Islet of Langerhans (tissue), 1 donor: ENCODE measurements around the gene PTGDS.
"Not testable (repeated sequence)": the region's sequence is repeated elsewhere in the genome, so short reads cannot be mapped to it uniquely, and the experiment has no call there.

Experiments used
- FAIRE-seq: peaks from one replicate; lab custom pipeline; 2011; peaks lifted over from hg19 to GRCh38; lab: Jason Lieb, UNC

PTGDS gene

GRCh38 chr9:136992819-136993369 is 15.6 kb downstream of the PTGDS start:
- no peak for FAIRE-seq

- no peak for FAIRE-seq
Measured at GRCh38 chr9:136994180-136994887, 17.0 kb downstream of the PTGDS start.

- no peak for FAIRE-seq
Measured at GRCh38 chr9:136994888-136995230, 17.6 kb downstream of the PTGDS start.

- no peak for FAIRE-seq
Measured at GRCh38 chr9:136995362-136995761, 18.1 kb downstream of the PTGDS start.

- no peak for FAIRE-seq
Measured at GRCh38 chr9:136995772-136996311, 18.5 kb downstream of the PTGDS start.

- no peak for FAIRE-seq
Measured at GRCh38 chr9:136996361-136997292, 19.3 kb downstream of the PTGDS start, which contains the start of gene CLIC3. TSS of gene CLIC3 (minus strand) at chr9:136996568. CDS start at chr9:136996543, 25 bp downstream.

- no peak for FAIRE-seq
Measured at GRCh38 chr9:136997371-136997770, 20.1 kb downstream of the PTGDS start.

GRCh38 chr9:136997830-136998234 is 20.5 kb downstream of the PTGDS start:
- no peak for FAIRE-seq

GRCh38 chr9:137000177-137000930 is 23.1 kb downstream of the PTGDS start:
- no peak for FAIRE-seq

GRCh38 chr9:137001857-137002645 is 24.7 kb downstream of the PTGDS start:
- FAIRE-seq = no peak

- FAIRE-seq = no peak
Measured at GRCh38 chr9:137002646-137003041, 25.3 kb downstream of the PTGDS start.

- not testable (repeated sequence) for FAIRE-seq
Measured at GRCh38 chr9:137004285-137004684, 27.0 kb downstream of the PTGDS start.

GRCh38 chr9:137006116-137007003 is 29.1 kb downstream of the PTGDS start:
- no peak for FAIRE-seq

GRCh38 chr9:137007108-137007815 is 30.0 kb downstream of the PTGDS start:
- FAIRE-seq = no peak

- FAIRE-seq = no peak
Measured at GRCh38 chr9:137007816-137008270, 30.5 kb downstream of the PTGDS start.

- FAIRE-seq = no peak
Measured at GRCh38 chr9:137008312-137008711, 31.0 kb downstream of the PTGDS start.

- FAIRE-seq = no peak
Measured at GRCh38 chr9:137009217-137009616, 31.9 kb downstream of the PTGDS start.

- no peak for FAIRE-seq
Measured at GRCh38 chr9:137009938-137010732, 32.8 kb downstream of the PTGDS start.

- no peak for FAIRE-seq
Measured at GRCh38 chr9:137011156-137011555, 33.9 kb downstream of the PTGDS start.
